Measurements from ENCODE around the gene ANTKMT. TPM values are rescaled to one million over a fixed set of nuclear protein-coding genes. Genes with fewer than 3 reads are reported as not detected.
A peak's percentile ranks its signal among the peaks of the same experiment; 100 is the strongest.

Gene ANTKMT
- total RNA-seq, 4 donors from 2014 or later: 43.7 to 98.7 (median 78.6) TPM

DNA sequence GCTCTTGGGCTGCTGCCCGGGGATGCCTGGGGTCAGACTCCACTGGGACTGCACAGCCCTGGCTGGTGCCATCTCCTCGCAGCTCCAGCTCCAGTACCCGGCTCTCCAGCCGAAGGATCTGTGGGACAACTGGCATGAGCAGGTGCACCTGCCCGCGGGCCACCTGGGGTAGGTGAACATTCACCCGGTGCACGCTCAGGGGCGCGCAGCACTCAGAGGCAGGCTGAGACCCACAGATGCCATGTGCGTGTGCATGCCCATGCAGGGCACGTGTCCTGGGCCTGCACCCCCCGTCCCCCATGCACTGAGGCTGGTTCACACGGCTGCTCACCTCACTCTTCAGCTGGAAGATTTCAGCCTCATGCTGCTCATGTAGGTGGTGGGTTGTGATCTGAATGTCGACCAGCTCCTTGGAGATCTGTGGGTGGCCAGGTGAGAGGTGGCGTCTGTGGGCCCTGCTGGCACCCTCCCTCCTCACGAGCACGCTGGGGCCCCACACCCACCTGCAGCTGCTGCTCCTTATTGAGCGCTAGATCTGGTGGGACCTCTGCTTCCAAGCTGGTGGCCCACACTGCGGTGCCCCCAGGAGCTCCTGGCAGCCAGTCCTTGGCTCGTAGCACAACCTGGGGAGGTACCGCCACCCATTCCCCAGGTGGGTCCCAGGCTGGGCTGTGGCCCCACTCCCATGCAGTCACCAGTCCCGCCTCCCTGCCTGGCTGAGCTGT lies 4.7 kb downstream of the ANTKMT start:
- Histone ChIP-seq H3K9me3 (no peaks in the 10 kb centered on the region), H3K27me3 (peaks cover 0 to 14% of the 10 kb centered on the region in 2 donors), H3K36me3 (peaks cover 0 to 10% (median 0%) of the 10 kb centered on the region in 3 donors), H3K4me3 (no peak overlapping the region), H3K4me1 (peaks cover 0 to 43% (median 29%) of the 10 kb centered on the region in 4 donors), H3K27ac (peak overlapping the region in 1 of 4 donors; percentile 57)
- no peak for DNase-seq (ENCODE audit: low spot score in 2 of 2)
- TF ChIP-seq POLR2A (IDR thresholded peaks at IDR 0.05): no peak
- no peak for TF ChIP-seq CTCF (IDR thresholded peaks at IDR 0.05)
- TF ChIP-seq EP300 (IDR thresholded peaks at IDR 0.05): no peak
- 74 to 81% methylated on average over 15 to 19 of the region's 23 CpGs for WGBS, 2 donors

DNA sequence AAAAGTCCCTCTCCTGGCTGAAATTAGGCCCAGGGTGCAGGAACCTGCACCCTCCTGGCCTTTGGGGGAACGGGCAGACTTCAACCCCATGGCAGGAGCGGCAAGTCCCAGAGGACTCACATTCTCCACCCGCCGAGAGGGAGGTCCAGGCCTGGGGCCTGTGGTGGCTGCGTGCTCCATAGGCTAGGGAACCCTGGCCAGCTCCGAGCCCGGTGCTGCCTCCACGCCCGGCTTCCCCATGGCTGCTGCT lies 5.2 kb downstream of the ANTKMT start:
- peaks cover 0 to 14% of the 10 kb centered on the region in 2 donors for H3K27me3 ChIP-seq
- peaks cover 0 to 43% (median 29%) of the 10 kb centered on the region in 4 donors for H3K4me1 ChIP-seq
- no peaks in the 10 kb centered on the region for H3K9me3 ChIP-seq
- peak overlapping the region in 1 of 4 donors; percentile 46 for H3K4me3 ChIP-seq
- no peak for TF ChIP-seq CTCF (IDR thresholded peaks at IDR 0.05)
- TF ChIP-seq POLR2A (IDR thresholded peaks at IDR 0.05): no peak
- no peak for TF ChIP-seq EP300 (IDR thresholded peaks at IDR 0.05)
- peaks cover 0 to 15% (median 0%) of the 10 kb centered on the region in 3 donors for H3K36me3 ChIP-seq
- H3K27ac ChIP-seq: peak overlapping the region in 2 of 4 donors; percentile 57 to 71
- no peak for DNase-seq (ENCODE audit: low spot score in 2 of 2)
- 12 to 42% methylated on average over 2 to 6 of the region's 9 CpGs for WGBS, 2 donors

- no peak for DNase-seq (ENCODE audit: low spot score in 2 of 2)
- Histone ChIP-seq H3K9me3 (no peaks in the 10 kb centered on the region), H3K4me1 (peaks cover 0 to 39% (median 27%) of the 10 kb centered on the region in 4 donors), H3K4me3 (peak within 1 kb of the TSS; percentile 37 to 68 (median 54)), H3K36me3 (peaks cover 0 to 21% (median 0%) of the 10 kb centered on the region in 3 donors), H3K27ac (peak within 1 kb of the TSS in 3 of 4 donors; percentile 60 to 71 (median 68)), H3K27me3 (peaks cover 0 to 14% of the 10 kb centered on the region in 2 donors)
- 6 to 7% methylated on average over 9 to 35 of the region's 88 CpGs for WGBS, 2 donors
- TF ChIP-seq CTCF (IDR thresholded peaks at IDR 0.05) (no peak), EP300 (IDR thresholded peaks at IDR 0.05) (no peak), POLR2A (IDR thresholded peaks at IDR 0.05) (no peak)
These were observed 5.7 kb downstream of the ANTKMT start, which contains the start of the genes CCDC78 and HAGHL for GRCh38 chr16:726438-727290. Gene CCDC78, minus strand, starts transcription at chr16:726443. Its CDS starts 76 bp downstream, at chr16:726367. Gene HAGHL, plus strand, starts transcription at chr16:727106. Its CDS starts 404 bp downstream, at chr16:727510.

DNA sequence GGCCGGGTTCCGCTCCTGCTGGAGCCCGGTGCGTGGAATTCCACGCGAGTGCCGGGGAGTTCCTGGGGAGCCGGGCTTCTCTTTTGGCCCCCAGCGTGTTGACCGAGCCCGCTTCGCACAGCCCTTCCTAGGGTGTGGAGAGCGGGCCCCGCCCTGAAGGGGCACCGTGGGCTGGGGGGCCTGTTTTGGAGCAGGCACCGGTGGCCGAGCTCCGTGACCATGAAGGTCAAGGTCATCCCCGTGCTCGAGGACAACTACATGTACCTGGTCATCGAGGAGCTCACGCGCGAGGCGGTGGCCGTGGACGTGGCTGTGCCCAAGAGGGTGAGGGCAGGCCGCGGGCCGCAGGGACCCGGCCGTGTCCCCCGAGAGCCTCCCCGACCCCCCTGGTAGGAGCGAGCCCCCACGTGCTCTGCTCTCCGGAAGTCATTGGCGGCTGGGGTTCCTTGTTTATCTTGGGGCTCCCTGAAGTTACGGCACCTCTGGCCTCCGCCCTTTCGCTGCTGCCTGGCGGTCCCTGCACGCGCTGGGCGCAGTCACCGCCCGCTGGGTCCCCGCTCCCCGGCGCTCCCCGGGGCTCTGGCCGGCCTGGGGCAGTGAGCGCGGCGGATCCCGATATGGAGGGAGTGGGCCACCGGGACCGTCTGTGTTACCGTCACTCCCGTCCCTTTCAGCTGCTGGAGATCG lies 6.5 kb downstream of the ANTKMT start:
- Histone ChIP-seq H3K4me3 (peak overlapping the region; percentile 37 to 68 (median 54)), H3K9me3 (no peaks in the 10 kb centered on the region), H3K27ac (peak overlapping the region in 3 of 4 donors; percentile 60 to 71 (median 68)), H3K27me3 (peaks cover 0 to 14% of the 10 kb centered on the region in 2 donors), H3K36me3 (peaks cover 0 to 28% (median 0%) of the 10 kb centered on the region in 3 donors), H3K4me1 (peaks cover 0 to 31% (median 23%) of the 10 kb centered on the region in 4 donors)
- TF ChIP-seq POLR2A (IDR thresholded peaks at IDR 0.05) (no peak), CTCF (IDR thresholded peaks at IDR 0.05) (no peak), EP300 (IDR thresholded peaks at IDR 0.05) (no peak)
- DNase-seq (ENCODE audit: low spot score in 2 of 2): no peak
- 0 to 1% methylated on average over 14 to 34 of the region's 61 CpGs for WGBS, 2 donors
